Left hindlimb (tissue), 1 donor: ENCODE measurements around the gene EDNRB.
A peak's percentile ranks its signal among the peaks of the same experiment; 100 is the strongest.
"Not testable (repeated sequence)": the region's sequence is repeated elsewhere in the genome, so short reads cannot be mapped to it uniquely, and the experiment has no call there.

Source experiments
- DNase-seq: peaks from one replicate; pipeline ENCODE4 v3.0.0-alpha.2; 2018

The EDNRB gene

GRCh38 chr13:77918391-77919245, at the start of gene EDNRB:
TSS of gene EDNRB (minus strand) at chr13:77918831. CDS start at chr13:77918573, 258 bp downstream.
- DNase-seq, result peak; percentile 54

DNA sequence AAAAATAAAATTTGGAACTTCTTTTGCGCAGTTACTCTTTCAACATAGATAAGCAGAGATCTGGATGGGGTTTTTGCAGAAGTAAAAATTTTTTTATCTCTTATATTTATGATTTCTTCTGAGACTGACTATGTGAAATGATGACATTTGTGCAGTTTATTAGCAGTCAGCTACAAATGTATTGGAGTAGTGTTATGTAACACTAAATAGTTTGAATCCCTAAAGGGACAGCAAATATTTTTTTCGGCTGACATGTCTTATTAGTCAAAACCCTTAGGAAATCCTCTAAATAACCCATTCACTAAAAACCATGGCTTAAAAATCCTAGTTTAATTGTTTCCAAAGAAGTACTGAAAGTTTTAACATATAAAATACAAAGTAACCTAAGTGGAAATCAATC, 48.0 kb upstream of the EDNRB start:
- no peak for DNase-seq

DNA sequence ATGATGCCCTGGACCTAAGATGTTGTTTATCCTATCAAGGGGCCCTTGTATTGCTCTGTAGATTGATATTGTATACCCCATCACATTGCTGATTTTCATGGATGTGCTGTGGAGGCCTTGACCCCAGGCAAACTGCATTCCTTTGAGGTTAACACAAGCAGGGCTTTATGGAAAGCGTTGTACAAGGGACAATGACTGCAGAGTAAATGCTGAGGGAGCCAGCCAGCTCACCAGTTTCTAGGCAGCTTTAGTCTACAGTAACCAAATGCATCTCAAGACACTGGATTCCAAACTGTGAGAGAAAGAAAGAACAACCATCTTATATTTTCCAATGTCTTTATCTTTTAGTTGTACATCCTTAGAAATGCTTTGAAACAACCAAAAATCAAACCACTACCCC, 34.1 kb upstream of the EDNRB start:
- DNase-seq, result no peak

- no peak for DNase-seq
Measured at GRCh38 chr13:77952276-77952675, 33.6 kb upstream of the EDNRB start.

GRCh38 chr13:77946522-77946921, 27.9 kb upstream of the EDNRB start:
- no peak for DNase-seq

GRCh38 chr13:77935063-77935462, 16.4 kb upstream of the EDNRB start:
- DNase-seq, result not testable (repeated sequence)

DNA sequence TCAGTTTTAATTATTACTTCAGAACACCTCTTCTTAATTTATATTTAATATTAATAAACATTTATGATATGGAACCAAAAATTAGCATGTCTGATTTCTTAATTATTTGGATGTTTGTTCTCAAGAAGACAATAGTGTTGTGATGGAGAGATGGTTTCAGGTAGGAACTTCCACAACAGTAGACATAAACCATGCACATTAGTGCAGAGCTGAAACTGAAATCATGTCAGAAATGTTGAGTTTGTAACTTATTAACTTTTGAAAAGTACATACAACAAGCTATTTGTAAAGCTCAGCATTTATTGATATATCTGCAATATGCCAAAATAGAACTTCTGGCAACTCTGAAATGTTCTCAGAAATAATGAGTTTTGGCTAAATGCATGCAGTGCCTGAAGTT, 11.8 kb upstream of the EDNRB start:
- DNase-seq, result no peak

- no peak for DNase-seq
Measured at GRCh38 chr13:77928909-77929308, 10.3 kb upstream of the EDNRB start.

DNA sequence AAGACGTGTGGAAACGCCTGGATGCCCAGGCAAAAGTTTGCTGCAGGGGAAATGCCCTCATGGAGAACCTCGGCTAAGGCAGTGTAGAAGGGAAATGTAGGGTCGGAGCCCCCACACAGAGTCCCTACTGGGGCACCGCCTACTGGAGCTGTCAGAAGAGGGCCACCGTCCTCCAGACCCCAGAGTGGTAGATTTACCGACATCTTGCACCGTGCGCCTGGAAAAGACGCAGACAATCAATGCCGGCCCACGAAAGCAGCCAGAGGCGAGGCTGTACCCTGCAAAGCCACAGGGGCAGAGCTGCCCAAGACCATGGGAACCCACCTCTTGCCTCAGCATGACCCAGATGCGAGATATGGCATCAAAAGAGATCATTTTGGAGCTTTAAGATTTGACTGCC, 7.0 kb upstream of the EDNRB start:
- DNase-seq, result no peak

DNA sequence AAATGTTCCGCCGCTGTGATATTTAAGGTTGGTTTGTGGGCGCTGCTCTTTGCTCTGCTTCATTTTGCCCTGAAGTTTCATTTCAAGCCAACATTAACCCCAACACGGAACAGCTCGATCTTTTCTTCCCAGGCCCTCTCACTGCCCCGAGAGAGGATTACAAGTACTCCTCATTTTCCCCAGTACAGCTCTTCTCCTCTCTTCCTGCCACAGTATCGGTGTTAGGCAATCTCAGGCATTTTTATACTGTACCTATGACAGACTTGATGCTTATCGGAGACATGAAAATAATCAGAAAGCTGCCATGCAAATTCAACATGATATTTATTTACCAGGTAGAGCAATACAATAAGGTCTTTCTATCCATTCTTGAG, 1.3 kb upstream of the EDNRB start:
- no peak for DNase-seq

GRCh38 chr13:77919246-77919920, 752 bp upstream of the EDNRB start:
- DNase-seq, result peak; percentile 59

DNA sequence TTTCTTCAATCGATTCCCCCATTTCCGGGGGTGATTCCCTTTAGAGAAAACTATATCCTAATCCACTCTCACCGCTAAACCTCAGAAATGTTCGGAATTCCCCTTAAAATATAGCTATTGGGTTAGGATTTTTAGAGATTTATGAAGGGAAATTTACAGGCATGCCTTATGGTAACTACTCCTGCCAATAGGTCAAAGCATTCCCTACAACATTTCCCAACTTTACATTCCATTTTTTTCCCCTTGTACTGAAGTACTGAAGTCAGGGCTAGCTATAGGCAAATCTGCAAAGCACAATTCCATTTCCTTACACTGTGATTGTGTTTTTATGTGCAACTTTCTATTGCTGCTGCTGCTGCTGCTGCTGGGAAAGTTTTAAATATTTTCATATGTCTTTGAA, 2.1 kb downstream of the EDNRB start:
- DNase-seq, result no peak

DNA sequence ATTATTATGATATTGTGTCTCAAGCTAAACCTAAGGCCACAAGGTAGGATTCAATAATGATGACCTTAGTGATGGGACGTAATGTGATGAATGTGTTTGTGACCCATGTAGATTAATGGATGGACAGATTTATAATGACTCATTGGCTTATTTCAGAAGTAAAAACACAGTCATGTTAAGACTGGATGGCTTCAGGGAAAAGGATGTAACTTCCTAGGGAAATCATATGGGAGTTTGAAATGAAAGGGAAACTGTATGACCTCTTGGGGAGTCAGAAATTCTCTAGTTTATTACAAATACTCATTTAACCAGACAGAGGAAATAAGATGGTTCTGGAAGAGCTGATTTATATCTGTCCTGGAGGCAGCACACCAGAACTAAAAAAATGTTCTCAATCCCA, 2.9 kb downstream of the EDNRB start:
- no peak for DNase-seq

DNA sequence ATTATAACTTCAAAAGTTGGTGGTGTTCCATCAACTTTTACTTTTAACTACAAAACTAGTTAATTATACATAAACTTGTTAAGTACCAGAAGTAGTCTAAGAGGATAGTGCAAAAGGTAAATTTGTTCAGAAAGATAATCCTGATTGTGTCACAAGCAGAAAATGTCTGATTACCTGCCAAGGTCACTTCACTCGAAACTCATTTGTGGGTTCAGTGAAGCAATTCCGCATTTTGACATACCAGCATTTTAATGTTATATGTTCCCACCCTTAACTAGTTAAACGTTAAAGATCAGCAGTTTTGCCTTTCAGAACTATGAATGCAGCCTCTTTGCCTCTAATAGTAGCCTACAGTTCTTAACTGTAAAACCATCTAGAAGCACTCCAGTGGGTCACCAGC, 5.6 kb downstream of the EDNRB start:
- no peak for DNase-seq

DNA sequence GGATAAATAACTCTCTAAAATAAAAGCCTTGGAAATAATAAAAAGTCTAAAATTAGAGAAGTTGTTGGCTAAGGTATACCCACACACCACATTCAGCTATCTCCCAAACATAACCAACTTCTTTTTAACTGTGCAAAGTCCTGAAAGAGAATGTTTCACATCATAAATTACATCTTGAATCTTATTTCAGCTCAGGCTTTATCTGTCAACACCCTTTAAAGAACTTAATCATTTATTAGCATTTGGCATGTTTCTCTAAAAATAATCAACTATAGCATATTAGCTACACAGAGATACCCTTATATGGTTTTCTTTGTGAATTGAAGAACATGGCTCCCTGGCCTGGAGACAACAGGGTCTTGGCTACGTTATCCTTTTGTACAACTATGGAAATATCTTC, 6.9 kb downstream of the EDNRB start:
- no peak for DNase-seq

- DNase-seq, result no peak
Measured at GRCh38 chr13:77909827-77910226, 8.8 kb downstream of the EDNRB start.

DNA sequence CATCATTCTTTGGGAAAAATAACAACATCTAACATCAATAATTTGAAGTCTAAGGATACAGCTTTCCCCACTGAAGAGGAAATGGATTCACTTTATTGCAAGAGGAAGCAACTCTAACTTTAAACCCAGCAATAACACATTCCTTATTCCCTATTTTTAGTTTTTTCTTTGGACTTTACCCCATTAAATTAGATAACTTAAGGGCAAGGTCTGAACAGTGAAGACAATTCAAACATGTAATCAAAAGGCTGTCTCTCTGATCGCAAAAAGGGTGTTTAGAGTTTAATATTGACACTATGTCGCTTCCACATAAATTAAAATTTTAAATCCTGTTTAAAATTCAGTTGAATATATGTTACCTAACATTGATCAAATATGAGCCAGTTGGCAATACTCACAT, 10.1 kb downstream of the EDNRB start:
- DNase-seq, result no peak

GRCh38 chr13:77907666-77908341, 10.8 kb downstream of the EDNRB start:
- DNase-seq, result no peak

- no peak for DNase-seq
Measured at GRCh38 chr13:77904031-77904430, 14.6 kb downstream of the EDNRB start.

- DNase-seq, result no peak
Measured at GRCh38 chr13:77903435-77903834, 15.2 kb downstream of the EDNRB start.

DNA sequence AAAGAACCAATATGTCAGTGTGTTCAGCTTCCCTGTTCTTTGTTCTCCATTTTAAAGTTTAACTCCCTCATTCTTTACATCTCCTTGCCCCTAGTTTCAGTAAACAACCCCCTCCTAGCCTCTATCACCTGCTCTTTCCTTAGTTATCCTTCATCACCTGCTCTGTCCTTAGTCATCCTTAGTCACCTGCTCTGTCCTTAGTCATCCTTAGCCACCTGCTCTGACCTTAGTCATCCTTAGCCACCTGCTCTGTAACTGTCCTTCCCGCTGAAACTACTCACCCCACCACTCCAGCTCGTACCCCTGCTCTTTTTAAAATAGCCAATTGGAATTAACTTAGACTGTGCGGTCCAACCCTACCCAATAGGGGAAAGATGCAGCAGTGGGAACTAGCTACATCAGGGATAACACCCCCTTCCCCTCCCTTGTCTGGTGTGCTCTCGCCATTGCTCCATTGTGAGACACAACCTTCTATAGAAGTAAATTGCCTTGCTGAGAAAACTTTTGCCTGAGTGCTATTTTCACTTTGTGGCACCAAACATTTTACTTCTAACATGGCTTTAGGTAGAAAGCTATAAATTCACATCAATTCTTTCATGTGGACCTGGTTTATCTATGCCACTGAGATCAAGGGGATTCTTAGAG, 16.2 kb downstream of the EDNRB start:
- DNase-seq, result no peak

GRCh38 chr13:77898097-77898496, 20.5 kb downstream of the EDNRB start:
- no peak for DNase-seq

GRCh38 chr13:77896977-77897376, 21.7 kb downstream of the EDNRB start:
- DNase-seq, result no peak
